CD4-positive, alpha-beta memory T cell (primary cell): Measurements from ENCODE around the gene EPN2. TPM values are rescaled to one million over a fixed set of nuclear protein-coding genes. Genes with fewer than 3 reads are reported as not detected.

Source experiments
- CTCF ChIA-PET: fragments of 350-600 bp; sonication (Branson Sonifier 250); formaldehyde crosslinking; loops from one replicate; lab custom pipeline; 2021; ENCODE audit warnings: inconsistent platforms; ENCODE audit not compliant: partially characterized antibody; lab: Charles Lee
- POLR2A ChIA-PET: fragments of 350-600 bp; sonication (Branson Sonifier 250); formaldehyde crosslinking; loops from one replicate; lab custom pipeline; 2021; ENCODE audit not compliant: partially characterized antibody; lab: Charles Lee
- DNase-seq, 5 donors: peaks; one replicate each; pipeline versions ENCODE4 v3.0.0 to v3.0.0-alpha.2; 2020 to 2022; ENCODE audit warnings: mixed read lengths in 1 of 5
- H3K27ac ChIP-seq: one replicate; pipeline ENCODE4 v1.7.0; 2013; ENCODE audit warnings: low read depth, low read length
- H3K27me3 ChIP-seq: 2 replicates; pipeline ENCODE4 v1.7.0; 2013; ENCODE audit warnings: mild to moderate bottlenecking, low read length, moderate library complexity; ENCODE audit not compliant: insufficient read depth
- H3K36me3 ChIP-seq: 2 replicates; pipeline ENCODE4 v1.7.0; 2013; ENCODE audit warnings: mild to moderate bottlenecking, low read length, moderate library complexity; ENCODE audit not compliant: insufficient read depth
- H3K4me1 ChIP-seq: 2 replicates; pipeline ENCODE4 v1.7.0; 2013; ENCODE audit warnings: mild to moderate bottlenecking, low read length, moderate library complexity; ENCODE audit not compliant: insufficient read depth
- H3K4me3 ChIP-seq, 2 donors: one replicate each; pipeline ENCODE4 v1.7.0; 2013; ENCODE audit warnings: low read length in 2 of 2, mild to moderate bottlenecking in 1 of 2
- H3K9me3 ChIP-seq, 2 donors: one replicate each; pipeline ENCODE4 v1.7.0; 2013; ENCODE audit warnings: low read length in 2 of 2, control low read depth in 1 of 2; ENCODE audit not compliant: control insufficient read depth in 1 of 2
- H3K27ac Mint-ChIP-seq, 7 donors: one replicate each; pipeline ENCODE4 v1.8.0; 2020 to 2021; ENCODE audit warnings: mixed read lengths in 7 of 7, mild to moderate bottlenecking in 6 of 7, inconsistent platforms in 3 of 7, moderate library complexity in 3 of 7
- H3K27me3 Mint-ChIP-seq, 2 donors: one replicate each; pipeline ENCODE4 v1.8.0; 2020 to 2021; ENCODE audit warnings: mixed read lengths in 2 of 2
- H3K36me3 Mint-ChIP-seq, 2 donors: one replicate each; pipeline ENCODE4 v1.8.0; 2020 to 2021; ENCODE audit warnings: mixed read lengths in 2 of 2, inconsistent platforms in 1 of 2, mild to moderate bottlenecking in 1 of 2
- H3K4me1 Mint-ChIP-seq, 4 donors: one replicate each; pipeline ENCODE4 v1.8.0; 2020 to 2021; ENCODE audit warnings: mixed read lengths in 4 of 4, mild to moderate bottlenecking in 1 of 4
- H3K4me3 Mint-ChIP-seq, 8 donors: one replicate each; pipeline ENCODE4 v1.8.0; 2020 to 2021; ENCODE audit warnings: mixed read lengths in 8 of 8, mild to moderate bottlenecking in 7 of 8, moderate library complexity in 6 of 8, inconsistent platforms in 3 of 8
- H3K9me3 Mint-ChIP-seq, 8 donors: one replicate each; pipeline ENCODE4 v1.8.0; 2020 to 2021; ENCODE audit warnings: mixed read lengths in 8 of 8, mild to moderate bottlenecking in 5 of 8, inconsistent platforms in 3 of 8, moderate library complexity in 1 of 8
- intact Hi-C: fragments of 100-400 bp; cut with micrococcal nuclease; formaldehyde crosslinking; loops from one replicate; pipeline ENCODE4 v1.15.1; 2023
- polyA plus RNA-seq, 2 donors: library from polyadenylated mRNA; unstranded; fragments of 300-500 nt; fragmentation: Illumina TruSeq; gene quantifications; one replicate each; pipeline ENCODE4 v1.2.3, GENCODE V29; 2021
- total RNA-seq, 2 experiments: library from RNA; stranded (reverse); gene quantifications; one replicate each; pipeline ENCODE4 v1.2.3, GENCODE V29; 2021

Gene EPN2
- total and polyA plus RNA-seq, 4 experiments from 2014 or later: 4.2 to 10.4 (median 9.9) TPM

DNA sequence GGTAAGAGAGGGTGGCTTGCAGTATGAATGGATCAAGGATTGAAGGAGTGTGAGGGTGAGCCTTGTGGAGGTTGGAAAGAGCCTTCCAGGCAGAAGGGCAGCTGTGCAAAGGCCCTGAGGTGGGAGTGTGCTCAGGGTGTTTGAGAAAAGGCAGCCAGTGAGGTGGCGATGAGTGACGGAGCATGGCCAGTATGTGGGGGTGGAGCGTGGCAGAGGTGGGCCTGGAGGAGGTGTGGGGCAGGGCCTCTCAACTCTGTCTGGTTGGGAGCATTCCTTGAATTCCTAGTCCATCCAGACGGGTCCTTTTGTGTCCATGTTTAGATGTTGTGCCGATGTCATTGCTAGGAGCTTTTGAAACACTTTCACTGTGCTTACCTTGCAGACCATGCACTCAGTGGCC, 51.3 kb downstream of the EPN2 start:
- H3K36me3 ChIP-seq: no peaks in the 10 kb centered on the region
- intact Hi-C loops: no loop called here
- Mint-ChIP-seq H3K9me3 (no peaks in the 10 kb centered on the region), H3K27me3 (peaks cover 2 to 4% of the 10 kb centered on the region in 2 donors), H3K4me3 (no peak overlapping the region), H3K36me3 (no peaks in the 10 kb centered on the region), H3K4me1 (peaks cover 15 to 24% (median 17%) of the 10 kb centered on the region in 4 donors), H3K27ac (no peak overlapping the region)
- no peak overlapping the region for H3K4me3 ChIP-seq
- H3K27me3 ChIP-seq: no peaks in the 10 kb centered on the region
- H3K9me3 ChIP-seq: no peaks in the 10 kb centered on the region
- peaks cover 19% of the 10 kb centered on the region for H3K4me1 ChIP-seq
- ChIA-PET POLR2A (no interaction called here), CTCF (no interaction called here)
- no peak for DNase-seq
- no peak overlapping the region for H3K27ac ChIP-seq

DNA sequence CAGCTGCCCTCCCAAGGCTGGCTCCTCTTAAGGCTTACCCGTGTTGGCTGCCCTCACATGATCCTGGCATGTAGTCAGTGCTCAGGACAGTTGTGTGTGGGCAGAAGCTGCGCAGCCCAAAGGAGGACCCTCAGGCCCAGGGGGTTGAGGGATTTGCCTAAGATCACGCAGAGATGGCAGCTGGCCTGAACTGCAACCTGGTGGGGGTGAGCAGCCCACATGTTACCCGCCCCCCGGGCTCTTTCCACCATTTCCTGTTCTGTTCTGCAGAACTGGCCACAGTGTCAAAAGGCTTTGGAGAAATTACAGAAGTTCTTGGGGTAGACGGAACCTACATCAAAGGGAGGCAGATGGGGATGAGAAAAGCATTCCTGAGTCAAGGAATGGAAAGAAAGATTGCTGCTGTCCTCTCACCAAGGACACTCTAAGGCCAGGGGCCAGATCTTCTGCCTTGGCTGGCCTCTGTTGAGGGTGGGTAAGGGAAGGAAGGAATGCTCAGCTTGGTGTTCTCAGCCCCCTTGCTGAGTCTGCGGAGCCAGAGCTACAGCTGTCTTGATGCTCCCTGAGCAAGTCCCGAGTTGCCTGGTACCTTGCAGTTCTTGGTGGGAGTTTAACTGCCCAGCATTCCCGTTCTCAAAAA, 53.0 kb downstream of the EPN2 start:
- Mint-ChIP-seq H3K27ac (no peak overlapping the region), H3K4me1 (peaks cover 0 to 8% (median 1%) of the 10 kb centered on the region in 4 donors), H3K4me3 (no peak overlapping the region), H3K27me3 (peaks cover 2 to 4% of the 10 kb centered on the region in 2 donors), H3K9me3 (no peaks in the 10 kb centered on the region), H3K36me3 (no peaks in the 10 kb centered on the region)
- H3K27me3 ChIP-seq: no peaks in the 10 kb centered on the region
- intact Hi-C loops: no loop called here
- no peak overlapping the region for H3K27ac ChIP-seq
- peaks cover 3% of the 10 kb centered on the region for H3K4me1 ChIP-seq
- no peak overlapping the region for H3K4me3 ChIP-seq
- no peaks in the 10 kb centered on the region for H3K36me3 ChIP-seq
- ChIA-PET CTCF (no interaction called here), POLR2A (no interaction called here)
- no peak for DNase-seq
- no peaks in the 10 kb centered on the region for H3K9me3 ChIP-seq

DNA sequence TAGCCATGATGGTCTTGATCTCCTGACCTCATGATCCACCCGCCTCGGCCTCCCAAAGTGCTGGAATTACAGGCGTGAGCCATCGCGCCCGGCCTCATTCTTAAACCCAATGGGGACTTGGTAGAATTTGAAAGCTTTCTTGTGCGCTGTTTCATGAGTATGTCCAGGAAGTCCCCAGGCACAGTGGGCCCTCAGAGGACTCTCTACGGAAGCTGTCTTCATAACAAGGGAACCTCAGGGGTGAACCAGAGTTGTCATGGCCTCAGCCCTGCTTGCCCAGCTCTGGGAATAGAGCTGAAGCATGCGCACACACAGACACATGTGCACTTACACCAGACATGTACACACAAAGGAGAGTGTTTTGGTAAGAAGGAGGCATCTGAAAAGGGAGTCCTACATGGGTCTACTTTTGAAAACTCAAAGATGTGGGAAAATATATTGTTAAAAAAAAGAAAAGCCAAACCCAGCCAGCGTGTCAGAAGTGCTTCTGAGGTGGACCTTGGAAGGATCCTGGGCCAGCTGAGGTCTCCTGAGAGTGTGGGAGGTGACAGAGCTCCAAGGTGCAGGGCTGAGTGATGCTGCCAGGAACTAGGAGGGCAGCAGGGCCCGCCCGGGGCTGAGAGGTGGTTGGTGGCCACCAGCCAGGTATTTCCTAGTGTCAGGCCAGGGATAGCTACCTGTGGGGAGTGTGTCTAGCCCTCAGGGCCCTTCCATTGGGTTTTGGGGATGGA, 54.6 kb downstream of the EPN2 start:
- ChIA-PET POLR2A (no interaction called here), CTCF (interaction anchor here (0.7 kb wide), 1 partner anchor 14 kb away, joined by 3 read pairs; no protein-coding TSS in a partner anchor)
- Histone ChIP-seq H3K4me3 (no peak overlapping the region), H3K27ac (no peak overlapping the region), H3K36me3 (no peaks in the 10 kb centered on the region), H3K27me3 (no peaks in the 10 kb centered on the region), H3K9me3 (no peaks in the 10 kb centered on the region), H3K4me1 (no peaks in the 10 kb centered on the region)
- Mint-ChIP-seq H3K27ac (no peak overlapping the region), H3K27me3 (peaks cover 2 to 4% of the 10 kb centered on the region in 2 donors), H3K4me3 (no peak overlapping the region), H3K4me1 (peaks cover 0 to 2% (median 0%) of the 10 kb centered on the region in 4 donors), H3K36me3 (no peaks in the 10 kb centered on the region), H3K9me3 (no peaks in the 10 kb centered on the region)
- intact Hi-C loops: no loop called here
- no peak for DNase-seq

DNA sequence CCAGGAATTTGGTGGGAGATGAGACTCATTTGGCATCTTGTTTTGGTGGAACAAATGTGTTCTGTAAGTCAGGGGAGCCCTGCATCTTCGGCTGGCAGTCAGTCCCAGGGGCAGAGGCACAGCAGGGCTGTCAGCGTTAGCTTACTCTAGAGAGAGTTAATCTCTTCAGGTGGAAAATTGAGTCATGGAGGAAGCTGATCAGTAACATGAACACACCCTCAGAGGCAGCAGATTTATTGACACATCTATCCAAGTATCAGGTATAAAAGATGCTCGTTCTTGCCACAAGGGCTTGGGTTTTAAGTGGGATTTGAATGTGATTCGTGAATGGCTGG, 55.2 kb downstream of the EPN2 start:
- Histone ChIP-seq H3K4me3 (no peak overlapping the region), H3K36me3 (no peaks in the 10 kb centered on the region), H3K27ac (no peak overlapping the region), H3K27me3 (no peaks in the 10 kb centered on the region), H3K9me3 (no peaks in the 10 kb centered on the region), H3K4me1 (no peaks in the 10 kb centered on the region)
- CTCF ChIA-PET: interaction anchor here (0.7 kb wide), 1 partner anchor 15 kb away, joined by 3 read pairs; no protein-coding TSS in a partner anchor
- Mint-ChIP-seq H3K4me3 (no peak overlapping the region), H3K4me1 (peaks cover 0 to 2% (median 0%) of the 10 kb centered on the region in 4 donors), H3K27me3 (peaks cover 2 to 4% of the 10 kb centered on the region in 2 donors), H3K9me3 (no peaks in the 10 kb centered on the region), H3K27ac (no peak overlapping the region), H3K36me3 (no peaks in the 10 kb centered on the region)
- no peak for DNase-seq
- intact Hi-C loops: no loop called here
- POLR2A ChIA-PET: no interaction called here

DNA sequence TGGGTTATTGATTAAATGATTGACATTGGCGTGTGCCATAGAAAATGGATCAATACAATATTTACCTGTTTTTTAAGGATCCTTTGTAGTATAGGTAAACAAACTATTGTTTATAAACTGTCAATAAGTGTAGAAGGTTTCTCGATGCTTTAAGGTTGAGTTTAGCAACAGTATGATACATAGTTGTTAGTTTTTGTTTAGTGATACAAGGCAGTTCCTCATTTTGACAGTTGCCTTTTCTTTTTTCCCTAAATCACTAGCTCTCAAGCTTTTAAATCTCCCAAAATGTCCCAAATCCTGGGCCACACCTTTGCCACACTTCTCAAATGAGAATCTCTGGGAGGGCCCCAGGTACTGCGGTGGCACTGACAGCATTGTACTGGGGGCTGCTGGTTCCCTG, 57.3 kb downstream of the EPN2 start:
- no peaks in the 10 kb centered on the region for H3K9me3 ChIP-seq
- Mint-ChIP-seq H3K27me3 (peaks cover under 1 to 2% of the 10 kb centered on the region in 2 donors), H3K4me3 (no peak overlapping the region), H3K36me3 (no peaks in the 10 kb centered on the region), H3K4me1 (no peaks in the 10 kb centered on the region), H3K9me3 (no peaks in the 10 kb centered on the region), H3K27ac (no peak overlapping the region)
- H3K27me3 ChIP-seq: no peaks in the 10 kb centered on the region
- ChIA-PET POLR2A (no interaction called here), CTCF (interaction anchor here (2.5 kb wide), 1 partner anchor 12 kb away, joined by 8 read pairs; no protein-coding TSS in a partner anchor)
- H3K27ac ChIP-seq: no peak overlapping the region
- no peaks in the 10 kb centered on the region for H3K4me1 ChIP-seq
- intact Hi-C loops: no loop called here
- no peak for DNase-seq
- no peaks in the 10 kb centered on the region for H3K36me3 ChIP-seq
- H3K4me3 ChIP-seq: no peak overlapping the region

DNA sequence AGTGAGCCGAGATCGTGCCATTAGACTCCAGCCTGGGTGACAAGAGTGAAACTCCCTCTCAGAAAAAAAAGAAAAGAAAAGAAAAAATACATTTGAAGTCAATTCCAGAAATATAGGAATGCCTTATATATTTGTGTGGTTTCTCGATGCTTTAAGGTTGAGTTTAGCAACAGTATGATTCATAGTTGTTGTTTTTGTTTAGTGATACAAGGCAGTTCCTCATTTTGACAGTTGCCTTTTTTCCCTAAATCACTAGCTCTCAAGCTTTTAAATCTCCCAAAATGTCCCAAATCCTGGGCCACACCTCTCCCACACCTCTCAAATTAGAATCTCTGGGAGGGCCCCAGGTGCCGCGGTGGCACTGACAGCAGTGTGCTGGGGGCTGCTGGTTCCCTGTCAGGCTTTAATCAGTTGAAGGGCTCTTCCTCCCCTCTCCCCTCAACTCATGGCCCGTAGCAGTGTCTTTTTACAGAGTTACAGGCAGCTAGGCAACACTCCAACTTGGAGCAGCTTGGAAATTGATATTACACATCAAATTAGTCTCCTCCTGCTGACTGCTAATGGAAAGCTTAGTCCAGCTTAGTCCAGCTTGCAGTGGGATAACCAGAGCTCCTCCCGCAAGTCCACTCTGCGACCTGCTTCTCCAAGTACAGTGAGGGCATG, 58.4 kb downstream of the EPN2 start:
- Mint-ChIP-seq H3K36me3 (no peaks in the 10 kb centered on the region), H3K4me3 (no peak overlapping the region), H3K9me3 (no peaks in the 10 kb centered on the region), H3K4me1 (no peaks in the 10 kb centered on the region), H3K27ac (no peak overlapping the region), H3K27me3 (peaks cover 0 to 2% of the 10 kb centered on the region in 2 donors)
- Histone ChIP-seq H3K27me3 (no peaks in the 10 kb centered on the region), H3K27ac (no peak overlapping the region), H3K9me3 (no peaks in the 10 kb centered on the region), H3K36me3 (no peaks in the 10 kb centered on the region), H3K4me1 (no peaks in the 10 kb centered on the region), H3K4me3 (no peak overlapping the region)
- CTCF ChIA-PET: interaction anchor here (0.6 kb wide), 1 partner anchor 634 kb away, joined by 3 read pairs; no protein-coding TSS in a partner anchor
- intact Hi-C loops: no loop called here
- POLR2A ChIA-PET: interaction anchor here (0.6 kb wide), 1 partner anchor 82 kb away, joined by 4 read pairs; the partner anchor contains the start of gene MAPK7
- no peak for DNase-seq
